Ascending aorta (tissue), 2 donors: ENCODE data around the gene STK32A. TPM values are rescaled to one million over a fixed set of nuclear protein-coding genes. Genes with fewer than 3 reads are reported as not detected.

Experiments
- DNase-seq, 2 donors: peaks; one replicate each; pipeline ENCODE4 v3.0.0-alpha.2; 2019; ENCODE audit warnings: low spot score in 2 of 2
- H3K27ac ChIP-seq, 2 donors: fragments of 200-600 bp; sonication (generic); one replicate each; pipeline ENCODE4 v1.5.1; 2016 to 2017; ENCODE audit warnings: mild to moderate bottlenecking in 1 of 2
- H3K27me3 ChIP-seq: fragments of 200-600 bp; sonication (generic); one replicate; pipeline ENCODE4 v1.5.1; 2017
- H3K36me3 ChIP-seq, 2 donors: fragments of 200-600 bp; sonication (generic); one replicate each; pipeline ENCODE4 v1.5.1; 2016
- H3K4me1 ChIP-seq, 2 donors: fragments of 200-600 bp; sonication (generic); one replicate each; pipeline ENCODE4 v1.5.1; 2016 to 2017; ENCODE audit warnings: mild to moderate bottlenecking in 1 of 2
- H3K4me3 ChIP-seq, 2 donors: fragments of 200-600 bp; sonication (generic); one replicate each; pipeline ENCODE4 v1.5.1; 2016 to 2017; ENCODE audit warnings: mild to moderate bottlenecking in 1 of 2
- H3K9me3 ChIP-seq, 2 donors: fragments of 200-600 bp; sonication (generic); one replicate each; pipeline ENCODE4 v1.5.1; 2016
- CTCF ChIP-seq, 3 experiments: fragments of 200-600 bp in 2 of 3; fragments of 450-650 bp in 1 of 3; sonication (generic) in 2 of 3; IDR thresholded peaks; one replicate each; pipeline ENCODE4 v1.5.1; 2016 to 2019; ENCODE audit warnings: antibody characterized with exemption in 3 of 3, mild to moderate bottlenecking in 1 of 3, moderate library complexity in 1 of 3
- intact Hi-C: fragments of 100-400 bp; cut with DNase I; formaldehyde crosslinking; loops from one replicate; pipeline ENCODE4 v1.15.1; 2023
- total RNA-seq: library from RNA; depleted of rRNA; stranded (reverse); fragments of >200 nt; gene quantifications from one replicate; pipeline ENCODE4 v1.1.0, GENCODE V29; 2016

Gene STK32A
- total RNA-seq, 1 donor from 2014 or later: 6.2 TPM

GRCh38 chr5:147396070-147396823, 161.4 kb downstream of the STK32A start:
- no peak for TF ChIP-seq CTCF (IDR thresholded peaks at IDR 0.05)
- peak in 1 of 2 donors; percentile 72 for DNase-seq

DNA sequence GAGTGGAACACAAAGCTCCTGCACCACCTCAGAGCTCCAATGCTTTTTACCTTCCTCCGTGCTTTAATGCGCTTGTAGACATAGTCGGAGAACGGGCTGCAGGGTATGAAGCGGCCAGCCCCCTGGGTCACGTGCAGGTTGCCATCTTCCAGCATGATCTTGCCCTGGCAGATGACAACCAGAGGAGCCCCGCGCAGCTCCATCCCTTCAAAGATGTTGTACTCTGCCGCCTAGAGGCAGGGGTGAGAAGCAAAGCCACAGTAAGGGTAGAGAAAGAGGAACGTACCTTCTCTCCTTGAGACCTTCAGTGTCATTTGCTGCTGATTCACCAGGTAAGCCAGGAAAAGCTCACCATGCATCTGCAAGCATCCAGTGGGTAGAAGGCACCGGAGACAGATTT, 162.8 kb downstream of the STK32A start:
- intact Hi-C loops: no loop called here
- peaks cover under 1 to 1% of the 10 kb centered on the region in 2 donors for H3K4me1 ChIP-seq
- DNase-seq: no peak
- peak overlapping the region in 1 of 2 donors; percentile 9 for H3K27ac ChIP-seq
- H3K4me3 ChIP-seq: no peak overlapping the region
- no peaks in the 10 kb centered on the region for H3K9me3 ChIP-seq
- H3K36me3 ChIP-seq: peaks cover 83 to 87% of the 10 kb centered on the region in 2 donors
- no peaks in the 10 kb centered on the region for H3K27me3 ChIP-seq
- TF ChIP-seq CTCF (IDR thresholded peaks at IDR 0.05): no peak

More at GRCh38 chr5:147396070-147396823, 161.4 kb downstream of the STK32A start:
- Histone ChIP-seq H3K36me3 (peaks cover 80% of the 10 kb centered on the region in 2 donors), H3K27me3 (no peaks in the 10 kb centered on the region), H3K4me1 (no peaks in the 10 kb centered on the region), H3K27ac (peak overlapping the region; percentile 29 to 37), H3K9me3 (no peaks in the 10 kb centered on the region), H3K4me3 (no peak overlapping the region)
- intact Hi-C loops: no loop called here

DNA sequence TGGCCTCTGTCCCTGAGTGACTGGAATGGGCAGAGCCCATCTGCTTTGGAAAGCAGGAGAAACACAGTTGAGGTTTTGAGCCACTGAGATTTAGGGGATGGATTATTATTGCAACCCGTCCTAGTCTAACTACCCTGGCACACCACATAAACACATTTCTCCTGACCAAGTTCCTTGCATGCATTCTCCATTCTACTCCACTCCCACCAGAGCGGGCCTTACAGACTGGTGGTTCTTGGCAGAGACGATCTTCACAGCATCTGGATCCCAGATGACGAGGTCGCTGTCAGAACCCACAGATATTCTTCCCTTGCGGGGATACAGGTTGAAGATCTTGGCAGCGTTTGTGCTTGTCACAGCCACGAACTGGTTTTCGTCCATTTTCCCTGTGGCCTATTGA, 164.0 kb downstream of the STK32A start:
- Histone ChIP-seq H3K36me3 (peaks cover 72 to 74% of the 10 kb centered on the region in 2 donors), H3K9me3 (no peaks in the 10 kb centered on the region), H3K4me1 (peaks cover 4 to 13% of the 10 kb centered on the region in 2 donors), H3K4me3 (no peak overlapping the region), H3K27ac (no peak overlapping the region), H3K27me3 (no peaks in the 10 kb centered on the region)
- intact Hi-C loops: no loop called here
- TF ChIP-seq CTCF (IDR thresholded peaks at IDR 0.05): no peak
- no peak for DNase-seq

- Histone ChIP-seq H3K9me3 (no peaks in the 10 kb centered on the region), H3K27ac (peak overlapping the region; percentile 44 to 94), H3K27me3 (no peaks in the 10 kb centered on the region), H3K4me1 (peaks cover 14 to 23% of the 10 kb centered on the region in 2 donors), H3K4me3 (no peak overlapping the region), H3K36me3 (peaks cover 58 to 65% of the 10 kb centered on the region in 2 donors)
- intact Hi-C loops: loop anchor here (5.0 kb wide), 3 partner anchors 107 to 177 kb away; no protein-coding TSS in a partner anchor
- no peak for DNase-seq
- no peak for TF ChIP-seq CTCF (IDR thresholded peaks at IDR 0.05)
Observed at GRCh38 chr5:147400126-147400809, 165.4 kb downstream of the STK32A start.

DNA sequence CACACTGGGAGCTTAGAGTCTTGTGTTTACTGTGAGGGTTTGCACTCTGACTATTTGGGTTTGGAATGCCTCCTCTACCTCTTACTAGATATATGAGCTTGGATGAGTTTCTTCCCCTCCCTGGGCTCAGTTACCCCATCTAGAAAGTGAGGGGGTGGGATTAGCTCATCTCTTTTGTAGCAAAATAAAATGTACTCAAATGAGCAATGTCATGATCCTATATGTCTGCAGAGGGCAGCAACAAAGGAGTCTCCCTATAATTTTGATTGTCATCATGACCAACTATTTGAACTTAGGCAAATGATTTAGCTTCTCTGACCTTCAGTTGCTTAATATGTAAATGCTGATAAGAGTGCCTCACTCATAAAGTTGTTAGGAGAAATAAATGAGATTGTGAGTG, 166.1 kb downstream of the STK32A start:
- intact Hi-C loops: loop anchor here (5.0 kb wide), 3 partner anchors 106 to 176 kb away; no protein-coding TSS in a partner anchor
- no peak for TF ChIP-seq CTCF (IDR thresholded peaks at IDR 0.05)
- no peak for DNase-seq
- Histone ChIP-seq H3K4me3 (no peak overlapping the region), H3K4me1 (peaks cover 15 to 29% of the 10 kb centered on the region in 2 donors), H3K9me3 (no peaks in the 10 kb centered on the region), H3K27me3 (no peaks in the 10 kb centered on the region), H3K27ac (peak overlapping the region; percentile 44 to 94), H3K36me3 (peaks cover 51 to 61% of the 10 kb centered on the region in 2 donors)
